GM21447 (cell line): ENCODE measurements around the gene SLC1A6.
"Not testable (repeated sequence)": the region's sequence is repeated elsewhere in the genome, so short reads cannot be mapped to it uniquely, and the experiment has no call there.

Experiments used
- ATAC-seq: cut with Tn5 transposase; IDR thresholded peaks from one replicate; pipeline ENCODE4 v1.9.1; 2021; ENCODE audit not compliant: unreplicated experiment

Gene SLC1A6

GRCh38 chr19:14959263-14959662 lies 20.4 kb downstream of the SLC1A6 start:
- no peak for ATAC-seq

DNA sequence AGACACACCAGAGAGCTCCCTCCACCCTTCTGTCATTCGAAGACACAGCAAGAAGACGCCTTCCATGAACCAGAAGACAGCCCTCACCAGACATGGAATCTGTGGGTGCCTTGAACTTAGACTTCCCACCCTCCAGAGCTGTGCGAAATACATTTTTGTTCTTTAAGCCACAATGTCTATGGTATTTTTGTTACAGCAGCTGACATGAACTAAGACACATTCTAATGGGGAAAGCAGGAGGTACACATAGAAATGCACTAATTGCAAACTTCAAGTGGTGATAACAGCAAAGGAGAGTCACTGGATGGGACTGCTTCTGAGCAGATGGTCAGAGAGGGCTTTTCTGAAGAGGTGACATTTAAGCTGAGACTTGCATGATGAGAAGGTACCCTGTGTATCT lies 22.2 kb downstream of the SLC1A6 start:
- no peak for ATAC-seq

DNA sequence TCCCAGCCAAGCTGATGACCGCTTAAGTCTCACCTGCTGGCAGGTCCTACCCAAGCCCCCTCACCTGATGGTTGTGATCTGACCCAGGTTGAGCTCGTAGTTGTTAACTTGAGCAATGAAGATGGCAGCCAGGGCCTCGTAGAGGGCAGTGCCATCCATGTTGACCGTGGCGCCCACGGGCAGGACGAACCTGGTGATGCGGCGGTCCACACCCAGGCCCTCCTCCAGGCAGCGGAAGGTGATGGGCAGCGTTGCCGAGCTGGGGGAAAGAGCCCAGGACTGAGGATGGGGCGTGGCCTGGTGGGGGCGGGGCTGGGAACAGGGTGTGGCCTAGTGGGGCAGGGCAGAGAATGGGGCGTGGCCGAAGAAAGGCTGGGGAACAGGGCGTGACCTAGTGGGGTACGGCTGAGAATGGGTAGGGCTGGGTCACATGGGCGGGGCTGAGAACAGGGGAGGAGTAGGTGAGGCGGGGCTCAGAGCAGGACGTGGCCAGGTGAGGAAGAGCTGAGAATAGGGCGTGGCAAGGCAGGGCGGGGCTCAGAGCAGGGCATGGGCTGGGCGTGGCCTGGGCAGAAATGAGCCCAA lies 25.5 kb downstream of the SLC1A6 start:
- ATAC-seq: no peak

GRCh38 chr19:14952767-14953166 lies 26.9 kb downstream of the SLC1A6 start:
- no peak for ATAC-seq

GRCh38 chr19:14950421-14950820 lies 29.2 kb downstream of the SLC1A6 start:
- no peak for ATAC-seq

DNA sequence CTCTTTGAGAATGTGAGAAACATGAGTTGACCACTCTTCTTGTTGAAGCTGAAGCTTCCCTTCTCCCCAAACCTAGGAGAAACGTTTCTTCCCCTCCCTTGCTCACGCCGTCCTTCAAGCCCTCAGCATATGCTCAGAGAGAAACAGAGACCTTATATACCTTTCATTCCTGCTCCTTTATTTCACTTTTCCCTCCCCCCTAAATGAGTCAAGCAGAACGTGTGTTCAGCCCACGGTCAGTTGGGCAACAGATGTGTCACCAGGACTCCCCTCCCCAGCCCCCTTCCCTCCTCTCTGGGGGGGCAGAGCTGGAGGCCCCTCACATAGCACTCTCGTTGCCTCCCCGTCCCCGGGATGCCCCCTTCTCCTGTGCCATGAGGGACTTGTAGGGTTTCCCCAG lies 29.8 kb downstream of the SLC1A6 start:
- no peak for ATAC-seq

DNA sequence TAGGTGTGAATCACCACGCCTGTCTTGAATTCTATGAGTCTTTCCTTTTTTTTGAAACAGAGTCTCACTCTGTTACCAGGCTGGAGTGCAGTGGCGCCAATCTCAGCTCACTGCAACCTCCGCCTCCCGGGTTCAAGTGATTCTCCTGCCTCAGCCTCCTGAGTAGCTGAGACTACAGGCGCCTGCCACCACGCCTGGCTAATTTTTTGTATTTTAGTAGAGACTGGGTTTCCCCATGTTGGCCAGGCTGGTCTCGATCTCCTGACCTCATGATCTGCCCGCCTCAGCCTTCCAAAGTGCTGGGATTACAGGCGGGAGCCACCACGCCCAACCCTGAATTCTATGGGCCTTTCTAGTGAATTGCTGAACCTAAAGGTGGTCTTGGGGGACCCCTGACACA lies 30.3 kb downstream of the SLC1A6 start:
- ATAC-seq: not testable (repeated sequence)

DNA sequence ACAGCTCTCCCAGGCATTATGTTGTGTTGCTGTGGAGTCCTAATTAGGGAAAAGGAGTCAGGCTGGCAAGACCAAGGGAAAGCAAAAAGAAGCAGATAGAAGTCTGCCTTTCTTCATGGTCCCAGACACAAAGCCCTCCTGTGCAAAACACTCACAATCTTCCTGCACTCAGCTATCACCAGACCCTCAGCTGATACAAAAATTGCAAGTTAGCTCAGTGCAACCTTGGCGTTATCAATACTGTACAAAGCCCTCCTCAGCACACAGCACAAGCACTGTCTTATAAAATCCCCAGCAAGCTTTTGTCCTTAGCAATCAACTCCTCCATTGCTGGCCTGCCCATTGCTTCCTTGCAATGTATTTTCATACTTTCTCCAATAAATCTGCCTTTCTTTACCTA lies 35.2 kb downstream of the SLC1A6 start:
- ATAC-seq: no peak

DNA sequence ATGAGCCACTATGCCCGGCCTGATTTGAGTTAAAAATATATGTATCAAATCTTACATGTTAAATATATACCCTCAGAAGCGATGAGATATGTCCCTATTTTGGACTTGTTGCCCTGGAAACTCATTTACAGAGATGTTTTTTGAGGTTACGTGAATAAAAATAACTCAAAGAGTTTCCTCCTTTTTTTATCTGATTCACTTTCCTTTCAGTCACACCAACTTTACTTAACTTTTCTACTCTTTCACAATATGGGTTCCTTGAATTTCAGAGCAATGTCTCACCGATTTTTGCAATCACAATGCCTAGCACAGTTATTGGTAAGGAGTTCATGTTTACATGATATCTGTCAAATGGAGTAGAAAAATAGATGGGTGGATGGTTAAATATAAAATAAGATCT lies 36.1 kb downstream of the SLC1A6 start:
- ATAC-seq: no peak

- ATAC-seq: no peak
Measured at GRCh38 chr19:14941189-14941588, 38.5 kb downstream of the SLC1A6 start, which contains the start of gene OR7C2. Gene OR7C2 (plus strand): TSS chr19:14941489. CDS start chr19:14941489, 0 bp downstream.

GRCh38 chr19:14940266-14940665 lies 39.4 kb downstream of the SLC1A6 start:
- no peak for ATAC-seq

DNA sequence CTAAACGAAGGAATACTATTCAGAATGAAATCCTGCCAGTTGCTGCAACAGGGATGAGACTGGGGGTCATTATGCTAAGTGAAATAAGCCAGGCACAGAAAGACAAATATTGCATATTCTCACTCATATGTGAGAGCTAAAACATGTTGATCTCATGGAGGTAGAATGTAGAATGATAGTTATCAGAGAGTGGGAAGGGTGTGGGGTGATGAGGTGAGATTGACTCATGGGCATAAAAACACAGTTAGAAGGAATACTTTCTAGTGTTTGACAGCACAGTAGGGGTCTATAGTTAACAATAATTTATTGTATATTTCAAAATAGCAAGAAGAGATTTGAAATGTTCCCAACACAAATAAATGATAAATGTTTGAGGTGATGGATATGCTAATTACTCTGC lies 46.2 kb downstream of the SLC1A6 start:
- ATAC-seq: no peak

- ATAC-seq: no peak
Measured at GRCh38 chr19:14916848-14917247, 62.8 kb downstream of the SLC1A6 start.

- no peak for ATAC-seq
Measured at GRCh38 chr19:14915116-14915515, 64.5 kb downstream of the SLC1A6 start.

GRCh38 chr19:14906711-14907110 lies 73.0 kb downstream of the SLC1A6 start:
- ATAC-seq: no peak

DNA sequence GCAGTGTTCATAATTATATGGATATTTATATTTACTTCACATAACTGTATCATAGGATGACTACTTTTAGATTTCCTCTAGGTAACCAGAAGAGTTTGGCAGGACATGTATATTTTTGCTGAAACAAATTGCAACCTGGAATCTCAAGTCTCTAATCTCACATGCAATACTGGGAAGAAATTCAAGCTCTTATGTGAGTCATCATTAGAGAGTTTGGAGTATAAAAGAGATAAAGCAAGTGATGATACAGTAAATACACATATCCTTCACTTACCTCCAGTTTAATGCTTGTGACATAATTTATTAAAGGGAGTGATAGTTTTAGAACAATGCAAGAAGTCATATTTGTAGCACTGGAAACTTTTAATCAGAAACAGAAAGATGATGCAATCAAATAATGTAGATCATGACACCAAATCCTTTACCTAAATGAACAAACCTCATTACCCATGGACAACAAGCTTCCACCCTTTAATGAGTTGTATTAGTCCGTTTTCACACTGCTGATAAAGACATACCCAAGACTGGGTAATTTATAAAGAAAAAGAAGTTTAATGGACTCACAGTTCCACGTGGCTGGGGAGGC lies 77.9 kb downstream of the SLC1A6 start:
- ATAC-seq: no peak
